Germinal center (tissue), 1 donor: ENCODE measurements around the gene EIF4E2.

Source experiments
- DNase-seq: peaks from one replicate; pipeline ENCODE4 v3.0.0; 2012; ENCODE audit warnings: mixed read lengths, low spot score

The EIF4E2 gene

DNA sequence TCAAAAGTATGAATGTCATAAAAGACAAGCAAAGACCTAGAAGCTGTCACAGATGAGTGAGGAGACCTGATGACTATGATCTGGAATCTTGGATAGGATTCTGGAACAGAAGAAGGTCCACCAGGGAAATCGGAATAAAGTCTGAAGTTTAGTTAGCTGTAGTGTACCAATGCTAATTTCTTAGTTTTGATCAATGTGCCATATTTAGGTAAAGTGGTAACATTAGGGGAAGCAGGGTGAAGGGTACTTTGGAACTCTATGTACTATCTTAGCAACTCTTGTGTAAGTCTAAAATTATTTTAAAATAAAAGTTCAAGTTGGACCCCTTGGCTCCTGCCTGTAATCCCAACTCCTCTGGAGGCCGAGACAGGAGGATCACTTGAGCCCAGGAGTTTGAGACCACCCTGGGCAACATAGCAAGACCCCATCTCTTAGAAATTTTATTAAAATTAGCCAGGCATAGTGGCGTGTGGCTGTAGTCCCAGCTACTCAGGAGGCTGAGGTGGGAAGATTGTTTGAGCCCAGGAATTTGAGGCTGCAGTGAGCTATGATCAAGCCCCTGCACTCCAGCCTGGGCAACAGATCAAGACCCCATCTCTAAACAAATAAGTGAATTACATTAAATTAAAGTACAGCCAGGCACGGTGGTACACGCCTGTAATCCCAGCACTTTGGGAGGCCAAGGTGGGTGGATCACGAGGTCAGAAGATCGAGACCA is 47.0 kb downstream of the EIF4E2 start:
- no peak for DNase-seq

- DNase-seq = no peak
These were observed 47.8 kb downstream of the EIF4E2 start for GRCh38 chr2:232598293-232598692.

DNA sequence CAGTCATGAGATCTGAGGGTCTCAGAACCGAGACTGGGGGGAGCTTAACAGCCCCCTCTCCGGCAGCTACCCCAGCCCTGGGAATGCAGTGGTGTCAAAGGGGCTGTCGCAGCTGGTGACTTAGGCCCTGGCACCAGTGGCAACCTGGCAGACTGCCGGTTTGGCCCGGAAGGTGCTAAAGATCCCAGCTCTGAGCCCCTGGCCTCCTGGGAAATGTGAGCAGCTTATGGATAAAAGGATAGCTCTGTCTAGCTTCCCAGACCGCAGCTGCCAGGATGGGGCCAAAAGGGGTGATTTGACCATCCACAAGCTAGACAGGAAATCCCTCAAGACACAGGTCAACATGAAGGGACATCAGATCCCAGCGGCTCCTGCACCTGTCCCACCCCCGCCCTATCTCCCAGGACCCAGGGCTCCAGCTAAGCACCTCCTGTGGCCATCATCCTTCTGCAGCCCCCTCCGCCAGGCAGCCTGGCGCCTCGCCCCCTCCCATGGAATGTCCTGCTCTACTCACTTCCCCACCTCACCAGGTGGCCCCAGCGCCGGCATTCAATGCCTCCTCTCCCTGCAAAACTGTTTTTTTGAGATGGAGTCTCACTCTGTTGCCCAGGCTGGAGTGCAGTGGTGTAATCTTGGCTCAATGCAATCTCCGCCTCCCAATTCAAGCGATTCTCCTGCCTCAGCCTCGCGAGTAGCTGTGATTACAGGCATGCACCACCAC is 49.7 kb downstream of the EIF4E2 start:
- no peak for DNase-seq

GRCh38 chr2:232603283-232603682 is 52.8 kb downstream of the EIF4E2 start:
- DNase-seq = no peak

GRCh38 chr2:232604535-232604934 is 54.0 kb downstream of the EIF4E2 start:
- no peak for DNase-seq

- no peak for DNase-seq
These were observed 56.5 kb downstream of the EIF4E2 start for GRCh38 chr2:232607011-232607410.

GRCh38 chr2:232609607-232610006 is 59.1 kb downstream of the EIF4E2 start:
- DNase-seq = no peak

DNA sequence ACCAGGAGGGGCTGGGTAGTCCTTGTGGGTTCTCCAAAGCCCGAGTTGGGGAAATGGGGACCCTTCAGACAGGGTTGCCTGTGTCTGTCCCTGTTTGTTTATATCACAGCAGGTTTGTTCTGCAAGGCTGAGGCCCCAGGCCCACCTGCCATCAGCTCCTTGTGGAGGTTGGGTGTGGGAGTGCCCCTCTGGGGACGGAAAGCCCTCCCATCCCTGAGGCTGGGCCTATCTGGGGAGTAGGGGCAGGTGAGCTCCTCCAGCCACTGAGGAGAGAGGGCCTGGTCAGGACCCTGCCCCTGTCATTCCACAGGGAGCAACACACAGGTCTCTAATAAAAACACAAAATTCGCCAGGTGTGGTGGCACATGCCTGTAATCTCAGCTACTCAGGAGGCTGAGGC is 59.6 kb downstream of the EIF4E2 start:
- no peak for DNase-seq

GRCh38 chr2:232611061-232611460 is 60.6 kb downstream of the EIF4E2 start:
- no peak for DNase-seq

DNA sequence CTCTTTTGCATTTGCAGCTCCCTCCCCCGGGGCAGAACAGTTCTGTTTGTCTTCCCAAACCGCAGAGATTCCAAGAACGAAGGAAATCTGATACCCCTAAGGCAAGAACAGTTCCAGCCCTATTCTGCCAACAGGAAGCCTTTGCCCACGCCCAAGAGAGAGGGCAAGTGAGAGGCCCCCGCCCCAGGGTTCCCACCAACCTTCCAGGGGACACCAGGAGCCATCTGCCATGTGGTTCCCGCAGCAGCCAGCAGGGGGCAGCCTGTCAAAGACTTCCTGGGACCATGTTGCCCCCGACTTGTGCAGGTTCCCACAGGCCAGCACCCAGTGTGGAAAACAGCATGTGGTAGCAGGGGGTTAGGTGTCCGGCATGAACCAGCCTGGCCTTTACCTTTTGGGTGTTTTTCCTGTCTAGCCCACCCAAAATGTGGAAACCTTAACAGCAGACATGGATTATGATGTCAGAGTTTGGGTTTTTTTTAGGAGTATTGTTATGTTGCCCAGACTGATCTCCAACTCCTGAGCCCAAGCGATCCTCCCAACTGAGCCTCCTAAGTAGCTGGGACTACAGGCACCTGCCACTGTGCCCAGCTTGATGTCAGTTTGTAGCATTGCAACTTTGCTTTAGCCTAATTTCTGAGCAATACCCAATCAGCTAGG is 61.2 kb downstream of the EIF4E2 start:
- peak; percentile 63 for DNase-seq

DNA sequence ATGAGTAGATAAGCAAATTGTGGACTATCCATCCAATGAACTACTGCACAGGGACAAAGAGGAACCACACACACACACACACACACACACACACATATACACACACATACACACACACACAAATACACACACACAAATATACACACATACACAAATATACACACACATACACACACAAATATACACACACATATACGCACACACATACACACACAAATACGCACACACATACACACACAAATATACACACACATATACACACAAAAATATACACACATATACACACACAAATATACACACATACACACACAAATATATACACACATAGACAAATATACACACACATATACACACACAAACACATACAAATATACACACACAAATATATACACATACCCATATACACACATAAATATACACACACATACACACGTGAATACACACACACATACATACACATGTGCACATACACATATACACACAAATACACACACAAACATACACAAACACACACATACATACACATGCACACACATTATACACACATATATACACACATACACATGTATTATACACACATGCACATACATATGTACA is 63.1 kb downstream of the EIF4E2 start:
- DNase-seq = no peak

DNA sequence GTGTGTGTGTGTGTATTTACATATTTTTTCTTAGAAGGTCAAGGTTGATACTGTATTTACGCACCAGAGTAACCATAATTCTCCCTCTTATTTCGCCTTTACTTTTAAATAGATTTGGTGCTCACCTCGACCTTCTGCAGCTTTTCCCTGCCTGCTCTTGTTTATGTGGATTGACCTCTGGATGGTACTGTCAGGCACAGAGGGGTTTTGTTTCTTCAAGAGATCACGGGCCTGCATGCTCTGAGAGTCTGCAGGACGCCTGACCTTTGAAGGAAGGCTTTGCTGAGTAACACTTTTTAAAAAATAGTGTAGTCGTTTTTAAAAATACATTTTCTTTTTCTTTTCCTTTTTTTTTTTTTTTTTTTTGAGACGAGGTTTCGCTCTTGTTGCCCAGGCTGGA is 64.8 kb downstream of the EIF4E2 start:
- no peak for DNase-seq
